CD4-positive, alpha-beta T cell (primary cell): ENCODE data around the gene ENPP7. TPM values are rescaled to one million over a fixed set of nuclear protein-coding genes. Genes with fewer than 3 reads are reported as not detected.

ENCODE experiments used
- ATAC-seq: fragments of 200-7000 bp; cut with Tn5 transposase; one replicate; pipeline ENCODE4 v1.10.0; 2022; ENCODE audit warnings: mild to moderate bottlenecking; ENCODE audit not compliant: poor library complexity
- CTCF ChIA-PET: fragments of 350-600 bp; sonication (Branson Sonifier 250); formaldehyde crosslinking; loops from one replicate; lab custom pipeline; 2021; ENCODE audit warnings: antibody characterized with exemption, inconsistent platforms; lab: Charles Lee
- POLR2A ChIA-PET: fragments of 350-600 bp; sonication (Branson Sonifier 250); formaldehyde crosslinking; loops from one replicate; lab custom pipeline; 2021; ENCODE audit warnings: antibody characterized with exemption, inconsistent platforms; lab: Charles Lee
- DNase-seq, 14 experiments: peaks; one replicate each; pipeline ENCODE4 v3.0.0-alpha.2; 2013 to 2020; ENCODE audit warnings: mixed read lengths in 2 of 14
- H3K27ac ChIP-seq, 2 donors: one replicate each; pipeline versions ENCODE4 v1.5.1 to v1.7.0; 2013; ENCODE audit warnings: low read length in 2 of 2, low read depth in 1 of 2, mild to moderate bottlenecking in 1 of 2
- H3K27me3 ChIP-seq, 2 experiments: 1 replicate in 1 of 2; 2 replicates in 1 of 2; pipeline versions ENCODE4 v1.6.1 to v1.7.0; 2013; ENCODE audit warnings: low read length in 2 of 2, control low read depth in 1 of 2, mild to moderate bottlenecking in 1 of 2, moderate library complexity in 1 of 2; ENCODE audit not compliant: insufficient read depth in 2 of 2, control insufficient read depth in 1 of 2
- H3K36me3 ChIP-seq: one replicate; pipeline ENCODE4 v1.6.1; 2013; ENCODE audit warnings: low read length, control low read depth; ENCODE audit not compliant: insufficient read depth
- H3K4me1 ChIP-seq: one replicate; pipeline ENCODE4 v1.6.1; 2013; ENCODE audit warnings: low read length, control low read depth; ENCODE audit not compliant: insufficient read depth
- H3K4me3 ChIP-seq: one replicate; pipeline ENCODE4 v1.5.1; 2013; ENCODE audit warnings: mild to moderate bottlenecking, low read length, moderate library complexity
- H3K9me3 ChIP-seq, 2 experiments: 1 replicate in 1 of 2; 2 replicates in 1 of 2; pipeline versions ENCODE4 v1.6.1 to v1.7.0; 2013; ENCODE audit warnings: low read length in 2 of 2, mild to moderate bottlenecking in 2 of 2, control low read depth in 1 of 2, moderate library complexity in 1 of 2; ENCODE audit not compliant: control insufficient read depth in 1 of 2, insufficient read depth in 1 of 2
- H3K27ac Mint-ChIP-seq: one replicate; pipeline ENCODE4 v1.8.0; 2020; ENCODE audit warnings: mixed read lengths
- H3K27me3 Mint-ChIP-seq: one replicate; pipeline ENCODE4 v1.8.0; 2021; ENCODE audit warnings: mixed read lengths
- H3K36me3 Mint-ChIP-seq: one replicate; pipeline ENCODE4 v1.8.0; 2021; ENCODE audit warnings: low read depth, mixed read lengths
- H3K4me1 Mint-ChIP-seq: one replicate; pipeline ENCODE4 v1.8.0; 2021; ENCODE audit warnings: low read depth, mixed read lengths
- H3K4me3 Mint-ChIP-seq: one replicate; pipeline ENCODE4 v1.8.0; 2020; ENCODE audit warnings: mild to moderate bottlenecking, mixed read lengths
- H3K9me3 Mint-ChIP-seq: one replicate; pipeline ENCODE4 v1.8.0; 2020; ENCODE audit warnings: mixed read lengths
- CTCF ChIP-seq: fragments of 200-600 bp; IDR thresholded peaks from one replicate; pipeline ENCODE4 v1.8.0; 2022; ENCODE audit warnings: antibody characterized with exemption, mild to moderate bottlenecking
- intact Hi-C, 2 experiments: fragments of 100-400 bp; cut with DNase I in 1 of 2; cut with micrococcal nuclease in 1 of 2; formaldehyde crosslinking; loops; one replicate each; pipeline versions ENCODE4 v1.15.1 to v1.9.0; 2023 to 2025; cut with DNase I, micrococcal nuclease
- total RNA-seq, 174 experiments: library from RNA in 2 of 174; stranded (reverse) in 2 of 174; gene quantifications; one replicate each; pipeline ENCODE4 v1.2.3 and lab custom pipeline; 2021 to 2026

ENPP7 gene
- total RNA-seq, 2 experiments from 2014 or later, result not detected

GRCh38 chr17:79683365-79683764, 47.4 kb upstream of the ENPP7 start:
- POLR2A ChIA-PET, result no interaction called here
- H3K9me3 Mint-ChIP-seq, result no peaks in the 10 kb centered on the region
- H3K4me3 Mint-ChIP-seq, result no peak overlapping the region
- H3K4me1 ChIP-seq, result no peaks in the 10 kb centered on the region
- CTCF ChIA-PET, result no interaction called here
- peaks cover 43% of the 10 kb centered on the region for H3K27me3 Mint-ChIP-seq
- peaks cover 2 to 17% of the 10 kb centered on the region in 2 experiments for H3K27me3 ChIP-seq
- H3K4me3 ChIP-seq, result no peak overlapping the region
- H3K4me1 Mint-ChIP-seq, result no peaks in the 10 kb centered on the region
- no peak for ATAC-seq
- no peaks in the 10 kb centered on the region for H3K36me3 Mint-ChIP-seq
- intact Hi-C loops, result no loop called here
- no peaks in the 10 kb centered on the region for H3K36me3 ChIP-seq
- TF ChIP-seq CTCF, result no peak
- no peak for DNase-seq
- no peak overlapping the region for H3K27ac ChIP-seq
- H3K9me3 ChIP-seq, result peaks cover 0 to 8% of the 10 kb centered on the region in 2 experiments
- H3K27ac Mint-ChIP-seq, result no peak overlapping the region

GRCh38 chr17:79684132-79684985, 46.4 kb upstream of the ENPP7 start:
- Histone ChIP-seq H3K9me3 (peaks cover 0 to 5% of the 10 kb centered on the region in 2 experiments), H3K36me3 (no peaks in the 10 kb centered on the region), H3K4me1 (no peaks in the 10 kb centered on the region), H3K4me3 (no peak overlapping the region), H3K27me3 (peaks cover 2 to 17% of the 10 kb centered on the region in 2 experiments), H3K27ac (no peak overlapping the region)
- Mint-ChIP-seq H3K9me3 (no peaks in the 10 kb centered on the region), H3K27ac (no peak overlapping the region), H3K4me3 (no peak overlapping the region), H3K36me3 (no peaks in the 10 kb centered on the region), H3K27me3 (peaks cover 43% of the 10 kb centered on the region), H3K4me1 (no peaks in the 10 kb centered on the region)
- ChIA-PET CTCF (no interaction called here), POLR2A (no interaction called here)
- intact Hi-C loops, result no loop called here
- TF ChIP-seq CTCF, result no peak
- no peak for DNase-seq
- ATAC-seq, result no peak

- Mint-ChIP-seq H3K4me1 (no peaks in the 10 kb centered on the region), H3K4me3 (no peak overlapping the region), H3K27me3 (peaks cover 42% of the 10 kb centered on the region), H3K27ac (no peak overlapping the region), H3K9me3 (no peaks in the 10 kb centered on the region), H3K36me3 (no peaks in the 10 kb centered on the region)
- no peak for TF ChIP-seq CTCF
- no peaks in the 10 kb centered on the region for H3K9me3 ChIP-seq
- peaks cover 2 to 17% of the 10 kb centered on the region in 2 experiments for H3K27me3 ChIP-seq
- no peaks in the 10 kb centered on the region for H3K36me3 ChIP-seq
- intact Hi-C loops, result no loop called here
- CTCF ChIA-PET, result no interaction called here
- H3K4me3 ChIP-seq, result no peak overlapping the region
- DNase-seq, result no peak
- H3K4me1 ChIP-seq, result no peaks in the 10 kb centered on the region
- POLR2A ChIA-PET, result no interaction called here
- ATAC-seq, result no peak
- H3K27ac ChIP-seq, result no peak overlapping the region
Observed at GRCh38 chr17:79685121-79685520, 45.6 kb upstream of the ENPP7 start.
